Islet of Langerhans (tissue), 1 donor: Measurements from ENCODE around the gene CELF2.

ENCODE experiments used
- FAIRE-seq: peaks from one replicate; lab custom pipeline; 2011; peaks lifted over from hg19 to GRCh38; lab: Jason Lieb, UNC

CELF2 gene

DNA sequence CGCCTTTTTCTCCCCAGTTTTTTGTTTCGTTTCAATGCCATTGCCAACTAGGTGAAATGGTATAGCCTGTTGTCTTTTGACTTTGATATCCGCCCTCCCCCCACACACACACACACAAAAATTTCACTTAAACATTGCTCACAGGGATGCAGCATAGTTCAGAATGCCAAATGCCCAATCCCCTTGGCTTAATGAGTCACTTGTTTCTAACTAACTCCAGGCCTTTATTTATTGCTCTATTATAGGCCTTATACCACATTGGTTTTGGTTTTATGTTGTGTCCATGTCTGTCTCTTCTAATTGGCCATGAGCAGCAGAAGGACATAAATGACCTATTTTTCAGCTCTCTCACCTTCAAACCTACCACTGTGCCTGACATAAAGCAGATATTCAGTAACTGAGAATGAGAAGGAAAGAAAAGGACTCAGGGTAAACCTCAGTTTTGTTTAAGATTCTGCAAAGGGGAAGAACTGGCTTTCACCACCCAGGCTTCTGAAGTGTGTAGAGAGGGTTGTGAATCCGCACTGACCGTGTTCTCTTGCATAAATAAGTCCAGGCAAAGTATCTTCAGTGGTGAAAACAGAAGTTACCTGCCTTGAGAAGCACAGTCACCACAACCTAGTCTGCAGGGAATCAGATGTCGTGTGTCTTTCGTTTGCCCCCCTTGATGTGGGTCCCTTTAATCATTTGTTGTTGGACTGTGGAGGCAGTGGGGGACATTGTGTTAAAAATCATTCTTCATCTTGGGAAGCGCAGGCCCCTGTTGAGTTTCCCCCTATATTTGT is 139.8 kb downstream of the CELF2 start:
- no peak for FAIRE-seq

DNA sequence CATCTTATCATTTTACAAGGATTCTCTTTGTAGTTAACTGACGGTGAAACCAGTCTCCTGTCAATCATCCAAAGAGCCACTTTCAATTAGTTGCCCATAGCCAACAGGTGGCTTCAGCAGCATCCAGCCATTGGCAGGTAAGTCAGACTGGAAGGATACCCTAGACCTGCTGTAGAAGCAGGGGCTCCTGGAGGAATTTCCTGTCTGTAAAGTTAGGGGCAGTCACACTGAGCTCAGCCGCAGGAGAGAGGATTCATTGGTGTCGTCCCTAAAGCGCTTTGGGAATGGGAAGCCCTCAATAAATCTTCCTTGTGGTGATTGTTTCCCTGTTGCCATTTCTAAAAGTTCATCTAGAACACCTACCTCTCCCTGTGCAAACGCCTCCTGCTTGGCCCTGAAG is 140.4 kb downstream of the CELF2 start:
- no peak for FAIRE-seq

- FAIRE-seq = no peak
These were observed 142.0 kb downstream of the CELF2 start for GRCh38 chr10:11159543-11160215.

DNA sequence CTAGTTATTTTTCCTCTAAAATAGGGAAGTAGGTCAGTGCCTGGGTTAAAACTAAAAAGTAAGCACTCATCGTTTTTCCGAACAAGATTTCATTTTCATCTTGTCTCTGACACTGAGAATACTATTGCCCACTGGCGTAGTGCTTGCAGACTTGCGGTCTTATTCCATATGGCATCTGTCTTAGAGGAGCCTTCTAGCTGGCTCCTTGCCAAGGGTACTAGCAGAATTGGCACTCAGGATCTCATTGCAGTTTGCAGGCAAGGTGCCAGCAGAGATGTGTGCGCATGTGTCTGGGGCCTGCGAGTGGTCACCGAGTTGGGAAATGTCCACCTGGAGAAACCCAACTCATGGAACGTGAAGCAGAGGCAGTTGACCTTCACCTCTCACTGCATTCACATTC is 143.4 kb downstream of the CELF2 start:
- FAIRE-seq = no peak

- no peak for FAIRE-seq
These were observed 144.2 kb downstream of the CELF2 start for GRCh38 chr10:11161910-11162309.

DNA sequence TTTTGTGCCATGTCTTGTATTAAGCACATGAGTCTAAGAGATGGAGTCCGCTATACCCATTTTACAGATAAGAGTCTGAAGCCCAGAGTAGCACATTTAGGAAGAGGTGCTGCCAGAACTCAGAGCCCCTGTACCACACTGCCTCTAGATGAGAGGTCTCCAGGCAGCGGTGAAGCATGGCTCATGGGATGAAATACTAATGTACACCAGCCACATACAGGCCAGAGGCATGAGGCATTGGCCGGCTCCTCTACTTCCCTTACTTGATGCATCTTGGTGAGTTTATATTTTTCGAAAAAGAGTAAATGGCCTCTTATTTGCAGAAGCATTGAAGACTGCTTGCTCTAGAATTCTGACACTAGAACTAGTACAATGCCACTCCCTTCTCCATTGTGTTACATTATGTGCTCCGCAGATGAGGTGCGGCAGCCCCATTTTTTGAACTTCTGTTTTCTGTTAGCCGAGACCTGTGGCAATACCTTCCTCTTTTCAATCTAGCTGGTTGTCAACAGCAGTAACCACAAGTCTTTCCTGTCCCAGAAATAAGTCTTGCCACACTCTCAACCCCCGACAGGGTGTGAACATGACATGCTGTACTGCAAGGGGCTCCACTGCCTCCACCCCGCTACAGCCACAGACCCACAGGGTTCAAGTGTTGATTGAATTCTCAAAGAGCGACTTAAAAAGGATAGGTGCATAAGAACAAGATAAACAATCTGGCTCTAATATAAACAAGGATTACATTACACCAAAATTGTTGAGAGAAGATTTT is 145.3 kb downstream of the CELF2 start:
- FAIRE-seq = no peak

DNA sequence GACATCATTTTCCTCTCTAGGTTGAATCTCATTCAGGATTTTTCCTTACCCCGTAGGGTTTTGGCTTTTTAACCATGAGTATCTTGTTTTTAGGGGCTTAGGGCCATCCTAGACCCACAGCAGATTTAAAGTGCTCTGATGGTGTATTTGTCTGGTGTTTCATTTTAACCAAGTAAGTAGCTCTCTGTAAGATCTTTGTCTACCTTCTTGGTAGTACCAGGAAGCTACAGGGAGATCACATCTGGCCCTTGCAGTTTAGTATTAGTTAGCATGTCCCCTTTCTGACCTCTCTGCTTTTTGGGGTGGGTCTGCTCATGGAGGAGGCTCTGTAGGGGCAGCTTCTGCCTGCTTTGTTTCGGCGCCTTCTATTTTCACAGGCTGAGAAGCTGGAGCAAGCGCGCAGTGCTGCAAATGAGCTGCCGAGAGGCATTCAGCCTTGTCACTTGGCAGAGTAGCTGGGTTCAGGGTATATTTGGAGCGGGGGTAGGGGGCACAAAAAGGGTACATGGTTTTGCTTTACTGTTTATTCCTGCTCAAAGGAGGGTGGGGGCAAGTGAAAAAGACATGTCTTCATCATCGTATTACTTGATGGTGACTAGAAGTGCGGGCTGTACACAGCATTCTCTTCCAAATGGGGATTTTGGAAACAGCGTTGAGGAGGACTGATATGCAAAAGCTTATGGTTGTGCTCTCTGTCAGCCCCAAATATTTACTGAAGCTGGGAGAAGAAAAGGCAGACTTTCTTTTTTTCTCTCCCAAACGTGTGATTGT is 146.3 kb downstream of the CELF2 start:
- FAIRE-seq = no peak

GRCh38 chr10:11164551-11164802 is 146.8 kb downstream of the CELF2 start:
- FAIRE-seq = no peak

DNA sequence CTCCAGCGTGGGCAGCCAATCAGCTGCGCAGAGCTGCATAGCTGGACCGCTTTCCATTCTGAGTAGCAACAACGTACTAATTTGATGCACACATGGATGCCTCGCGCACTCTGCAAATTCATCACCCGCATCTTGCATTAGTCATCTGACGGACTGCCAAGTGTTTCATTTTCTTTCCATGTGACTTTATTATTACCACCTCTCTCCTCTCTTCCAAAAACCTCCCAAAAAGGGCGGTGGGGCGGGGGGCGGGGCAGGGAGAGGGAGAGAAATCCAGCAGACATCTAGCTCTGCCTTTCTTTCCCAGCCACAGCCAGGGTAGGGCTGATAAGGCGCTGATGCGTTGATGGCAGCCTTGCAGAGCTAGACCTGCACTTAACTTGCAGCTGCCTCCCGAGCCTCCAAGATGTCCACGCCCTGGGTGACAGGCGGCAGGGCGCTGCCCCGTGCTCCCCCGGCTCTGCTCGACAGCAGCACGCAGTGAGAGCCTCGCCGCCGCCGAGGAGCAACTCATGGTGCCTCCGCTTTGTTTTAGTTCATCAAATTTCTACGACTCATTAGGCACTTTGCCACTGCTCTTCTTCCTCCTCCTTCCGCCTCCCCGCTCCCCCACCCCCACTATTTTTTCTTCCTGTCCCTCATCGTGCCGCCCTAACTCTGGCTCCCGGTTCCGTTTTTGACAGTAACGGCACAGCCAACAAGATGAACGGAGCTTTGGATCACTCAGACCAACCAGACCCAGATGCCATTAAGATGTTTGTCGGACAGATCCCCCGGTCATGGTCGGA is 147.3 kb downstream of the CELF2 start:
- FAIRE-seq = no peak

DNA sequence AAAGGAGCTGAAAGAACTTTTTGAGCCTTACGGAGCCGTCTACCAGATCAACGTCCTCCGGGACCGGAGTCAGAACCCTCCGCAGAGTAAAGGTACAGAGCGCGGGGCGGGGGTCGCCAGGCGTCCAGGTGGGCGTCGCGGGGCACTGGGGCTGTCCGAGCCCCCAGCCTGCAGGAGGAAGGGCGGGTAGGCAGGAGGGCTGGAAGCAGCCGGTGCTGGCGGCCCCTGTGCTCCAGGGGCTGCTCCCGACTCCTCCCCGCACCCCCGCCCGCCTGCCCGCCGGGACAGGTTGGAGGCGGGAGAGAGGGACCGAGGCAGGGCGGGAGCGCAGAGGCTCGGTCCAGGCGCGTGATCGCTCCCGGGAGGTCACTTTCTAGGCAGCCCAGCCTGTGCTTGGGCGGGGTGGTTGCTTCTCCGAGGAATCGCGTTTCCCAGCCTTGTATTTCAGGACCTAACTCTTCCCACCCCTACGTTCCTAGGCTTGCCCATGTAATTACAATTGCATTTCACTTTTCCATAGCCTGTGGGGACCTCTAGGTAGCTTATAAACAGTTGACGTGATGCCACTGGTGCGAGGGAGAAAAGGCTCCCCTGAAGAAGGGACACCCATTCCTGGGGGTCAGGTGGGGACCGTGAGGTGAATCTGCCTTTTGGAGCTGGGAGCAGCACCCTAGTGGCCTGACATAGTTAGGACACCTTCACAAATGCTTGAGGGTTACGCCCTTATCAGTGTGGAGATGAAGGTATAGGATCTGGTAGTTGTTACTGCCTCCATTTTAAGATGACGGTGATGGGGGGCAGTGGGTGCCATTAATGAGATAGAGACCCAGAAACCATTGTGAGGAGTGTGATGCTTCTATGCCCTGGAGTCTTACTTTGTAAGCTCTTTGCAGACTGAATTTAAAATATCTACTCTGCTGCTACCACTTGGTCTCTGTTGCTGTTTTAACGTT is 148.2 kb downstream of the CELF2 start:
- no peak for FAIRE-seq

DNA sequence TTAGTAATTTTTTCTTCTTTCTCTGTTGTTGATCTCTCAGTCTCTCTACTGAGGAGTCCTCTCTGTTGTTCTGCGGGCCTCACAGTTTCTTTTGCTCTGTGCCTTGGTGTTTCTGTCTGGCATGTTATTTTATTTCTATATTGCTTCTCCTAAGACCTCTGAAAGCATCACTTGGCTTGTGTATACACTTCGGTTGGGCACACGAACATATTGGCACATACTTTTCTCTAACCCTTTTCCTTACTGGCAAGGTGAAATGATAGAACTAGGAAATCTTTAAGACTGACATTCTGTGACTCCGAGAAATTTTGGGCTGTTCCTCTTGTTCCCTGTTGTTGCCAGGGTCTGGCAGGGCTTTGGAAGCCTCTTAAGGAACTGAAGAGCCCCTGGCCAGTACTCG is 148.9 kb downstream of the CELF2 start:
- no peak for FAIRE-seq

DNA sequence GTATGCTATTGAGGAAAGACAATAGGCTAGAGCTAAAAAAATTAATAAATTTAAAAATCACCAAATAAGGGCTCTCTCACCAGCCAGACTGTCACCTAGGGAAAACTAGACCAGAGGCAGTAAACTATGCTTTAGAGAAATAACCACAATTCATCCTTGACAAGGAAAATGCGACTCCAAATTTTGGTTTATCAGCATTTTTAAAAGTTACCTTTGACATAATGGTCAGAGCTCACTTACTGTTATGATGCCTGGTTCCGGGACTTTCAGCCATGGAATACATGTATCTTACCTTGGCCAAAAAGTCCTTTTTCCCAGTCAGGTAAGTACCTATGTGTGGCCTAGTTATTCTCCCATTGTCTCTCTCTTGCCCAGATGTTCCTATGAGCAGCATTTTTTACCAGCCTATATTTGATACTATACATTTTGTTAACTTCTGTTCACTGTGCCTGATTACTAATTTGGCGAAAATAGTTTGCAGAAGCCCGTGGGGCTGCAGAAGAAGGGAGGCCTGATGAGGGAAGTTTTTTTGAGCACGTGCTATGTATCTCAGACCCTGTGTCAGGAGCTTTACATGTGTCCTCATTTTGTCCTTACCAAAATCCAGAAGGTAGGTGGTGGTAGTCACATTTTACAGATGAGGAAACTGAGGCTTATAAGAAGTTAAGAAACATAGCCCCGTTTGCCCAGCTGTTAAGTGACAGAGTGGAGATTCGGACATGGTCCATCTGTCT is 149.7 kb downstream of the CELF2 start:
- FAIRE-seq = no peak

DNA sequence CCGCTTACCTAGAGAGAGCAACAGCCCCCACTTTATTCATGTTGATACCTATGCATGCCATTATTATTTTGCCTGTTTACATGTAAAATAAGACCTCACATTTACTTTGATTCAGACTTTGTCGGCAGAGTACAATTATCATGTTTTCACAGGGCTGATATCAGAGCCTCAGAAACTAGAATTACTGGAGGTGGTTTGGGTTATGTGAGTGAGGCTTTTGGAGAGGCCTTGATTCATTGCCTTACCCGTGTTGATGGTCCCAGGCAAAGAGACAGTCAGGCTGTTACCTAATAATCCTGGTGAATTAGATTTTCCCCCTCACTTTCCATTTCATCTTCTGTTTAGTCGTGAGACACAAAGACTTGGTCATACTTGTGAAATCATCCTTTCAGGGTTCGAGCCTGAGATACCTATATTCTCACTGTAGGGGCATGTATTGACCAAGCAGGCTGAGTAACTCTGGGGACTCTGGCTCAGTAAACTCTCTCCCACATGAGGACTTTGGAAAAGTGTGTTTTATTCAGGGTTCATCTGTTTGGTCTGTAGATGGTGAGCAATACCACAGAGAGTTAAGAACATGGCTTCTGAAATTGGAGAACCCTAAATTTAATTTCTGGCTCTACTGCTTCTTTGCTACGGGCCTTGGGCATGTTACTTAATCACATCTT is 150.9 kb downstream of the CELF2 start:
- no peak for FAIRE-seq

- no peak for FAIRE-seq
These were observed 152.3 kb downstream of the CELF2 start for GRCh38 chr10:11169976-11170375.

DNA sequence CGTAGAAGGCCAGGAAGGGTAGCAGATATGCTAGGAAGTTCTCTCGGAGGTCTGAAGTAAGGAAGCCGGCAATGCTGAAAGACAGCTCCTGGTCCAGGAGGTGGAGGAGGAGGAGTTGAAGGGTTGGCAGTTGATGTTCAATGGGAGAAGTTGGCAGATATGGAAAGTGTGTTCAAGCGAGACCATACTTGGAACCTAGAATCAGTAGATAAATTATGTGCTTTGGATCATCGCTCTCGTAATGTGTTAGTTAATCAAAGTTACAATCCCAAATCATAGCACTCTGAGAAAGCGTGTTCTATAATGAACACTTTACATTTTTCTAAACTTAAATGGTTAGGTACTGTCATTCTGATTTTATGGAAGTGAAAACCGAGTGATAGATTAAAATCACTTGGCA is 152.9 kb downstream of the CELF2 start:
- FAIRE-seq = no peak

- FAIRE-seq = no peak
These were observed 153.6 kb downstream of the CELF2 start for GRCh38 chr10:11170993-11171851.

DNA sequence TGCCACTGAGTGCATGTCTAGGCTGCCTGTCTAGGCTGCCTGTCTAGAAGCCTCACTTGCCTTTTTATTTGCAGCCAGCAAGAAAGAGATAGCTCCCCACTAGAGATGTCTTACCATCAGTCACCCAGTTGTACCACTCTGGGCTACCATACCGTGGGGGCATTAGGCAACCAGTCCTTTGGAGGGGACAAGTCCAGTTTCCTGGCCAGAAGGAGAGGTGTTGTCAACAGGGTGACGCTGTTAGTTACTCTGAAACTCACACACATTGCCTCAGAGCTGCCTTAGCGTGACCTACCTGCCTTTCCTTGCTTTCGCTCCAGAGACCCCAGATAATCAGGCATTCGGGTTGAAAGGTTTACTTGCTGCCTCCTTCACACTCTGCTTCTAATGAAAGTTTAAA is 155.4 kb downstream of the CELF2 start:
- FAIRE-seq = no peak

DNA sequence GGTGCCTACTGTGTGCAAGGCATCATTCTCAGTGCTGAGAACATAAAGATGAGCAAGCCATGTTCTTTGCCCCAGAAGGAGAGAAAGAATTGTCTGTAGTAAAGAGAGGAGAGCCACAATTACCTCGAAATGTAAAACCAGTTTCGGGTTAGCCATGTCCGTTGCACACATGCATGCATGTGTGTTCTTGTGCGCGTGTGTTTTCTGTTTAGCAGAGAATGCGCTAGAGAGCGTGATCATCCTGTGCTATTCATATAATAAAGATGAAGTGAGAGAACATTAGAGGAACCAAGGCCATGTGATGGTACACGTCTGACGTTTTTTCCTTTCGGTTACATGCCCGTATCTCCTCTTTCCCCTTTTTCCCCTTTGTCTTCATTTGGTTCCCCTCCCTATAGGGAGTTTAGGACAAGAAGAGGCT is 158.2 kb downstream of the CELF2 start:
- no peak for FAIRE-seq

DNA sequence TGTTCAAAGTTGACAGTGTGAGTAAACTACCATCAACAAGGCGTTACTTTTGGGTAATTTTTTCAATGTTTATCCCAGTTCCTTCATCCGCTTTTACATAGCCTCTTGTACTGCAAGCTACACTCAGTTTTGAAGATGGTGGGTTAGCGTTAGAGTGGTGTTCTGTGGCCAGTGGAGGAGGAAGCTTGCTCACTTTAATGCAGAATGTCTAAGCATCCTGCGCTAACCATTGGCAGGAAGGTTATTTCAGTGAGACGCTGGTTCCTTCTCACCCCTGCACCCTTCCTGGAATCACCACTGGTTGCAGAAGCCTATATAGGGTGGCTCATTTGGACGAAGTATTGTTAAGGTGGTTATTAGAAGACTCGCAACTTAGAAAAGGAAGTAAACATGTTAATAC is 159.1 kb downstream of the CELF2 start:
- FAIRE-seq = no peak
